ENCODE measurements around the gene MYBPC2.

DNA sequence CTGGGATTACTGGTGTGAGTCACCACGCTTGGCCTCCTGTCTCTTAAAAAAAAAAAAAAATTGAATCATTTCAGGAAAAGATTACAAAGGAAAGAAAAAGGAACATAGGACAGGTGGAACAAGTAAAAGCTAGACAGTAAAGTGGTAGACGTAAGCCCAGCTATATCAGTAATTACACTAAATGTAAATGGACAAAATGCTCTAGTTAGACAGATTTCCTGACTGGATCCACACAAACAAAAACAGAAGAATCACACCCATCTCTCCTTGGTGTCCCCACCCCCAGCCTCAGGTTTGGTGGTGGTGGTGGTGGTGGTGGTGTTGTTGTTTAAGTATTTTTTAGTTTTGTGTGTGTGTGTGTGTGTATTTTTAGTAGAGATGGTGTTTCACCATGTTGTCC lies 20.3 kb upstream of the MYBPC2 start:
- TF ChIP-seq, protein P1, sequence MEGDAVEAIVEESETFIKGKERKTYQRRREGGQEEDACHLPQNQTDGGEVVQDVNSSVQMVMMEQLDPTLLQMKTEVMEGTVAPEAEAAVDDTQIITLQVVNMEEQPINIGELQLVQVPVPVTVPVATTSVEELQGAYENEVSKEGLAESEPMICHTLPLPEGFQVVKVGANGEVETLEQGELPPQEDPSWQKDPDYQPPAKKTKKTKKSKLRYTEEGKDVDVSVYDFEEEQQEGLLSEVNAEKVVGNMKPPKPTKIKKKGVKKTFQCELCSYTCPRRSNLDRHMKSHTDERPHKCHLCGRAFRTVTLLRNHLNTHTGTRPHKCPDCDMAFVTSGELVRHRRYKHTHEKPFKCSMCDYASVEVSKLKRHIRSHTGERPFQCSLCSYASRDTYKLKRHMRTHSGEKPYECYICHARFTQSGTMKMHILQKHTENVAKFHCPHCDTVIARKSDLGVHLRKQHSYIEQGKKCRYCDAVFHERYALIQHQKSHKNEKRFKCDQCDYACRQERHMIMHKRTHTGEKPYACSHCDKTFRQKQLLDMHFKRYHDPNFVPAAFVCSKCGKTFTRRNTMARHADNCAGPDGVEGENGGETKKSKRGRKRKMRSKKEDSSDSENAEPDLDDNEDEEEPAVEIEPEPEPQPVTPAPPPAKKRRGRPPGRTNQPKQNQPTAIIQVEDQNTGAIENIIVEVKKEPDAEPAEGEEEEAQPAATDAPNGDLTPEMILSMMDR (IDR thresholded peaks at IDR 0.05) = no peak
- TF ChIP-seq POLR2A (IDR thresholded peaks at IDR 0.05) = no peak
- TF ChIP-seq POLR2AphosphoS5 (IDR thresholded peaks at IDR 0.05) = no peak

All from gastroesophageal sphincter (tissue), 3 donors.